GM21619 (cell line): Measurements from ENCODE around the gene PDK3.

ENCODE experiments used
- ATAC-seq: cut with Tn5 transposase; IDR thresholded peaks from one replicate; pipeline ENCODE4 v1.9.1; 2021; ENCODE audit not compliant: unreplicated experiment

PDK3 gene

DNA sequence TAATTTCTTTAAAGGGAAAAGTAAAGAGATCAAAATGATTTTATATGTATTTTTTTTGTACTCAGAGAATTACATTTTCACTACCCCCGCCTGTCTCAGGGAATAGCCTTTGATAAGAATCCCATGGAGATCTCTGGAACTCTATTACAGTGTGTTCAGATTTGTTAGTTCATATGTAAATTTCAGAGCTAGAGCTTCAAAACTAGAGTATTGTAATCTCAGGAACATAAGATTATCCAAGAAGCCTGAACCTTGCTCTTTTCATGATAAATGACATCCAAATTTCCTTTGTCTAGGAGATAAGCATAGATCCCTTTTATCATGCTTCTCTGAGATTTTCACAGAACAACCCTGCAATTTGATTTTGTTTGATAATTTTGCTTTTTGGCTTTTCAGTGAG lies 82.9 kb downstream of the PDK3 start:
- ATAC-seq = no peak

DNA sequence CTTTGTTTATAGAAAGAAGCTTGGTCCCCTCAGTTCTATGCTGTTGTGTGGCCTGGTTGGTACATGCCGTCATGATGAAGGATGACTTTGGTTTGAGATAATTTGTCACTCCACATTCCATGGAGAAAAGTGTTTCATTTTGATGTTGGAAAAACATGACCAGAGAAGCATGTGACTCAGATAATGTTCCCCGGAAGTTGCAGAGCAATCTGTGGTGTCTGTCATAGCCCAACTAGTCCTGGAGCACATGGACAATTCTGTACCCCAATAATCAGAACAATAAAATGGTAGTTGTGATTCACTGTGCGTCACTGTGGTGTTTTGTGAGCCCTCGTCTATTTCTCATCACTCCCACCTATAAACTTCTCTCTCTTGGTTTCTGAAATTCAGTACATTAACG lies 85.1 kb downstream of the PDK3 start:
- no peak for ATAC-seq

DNA sequence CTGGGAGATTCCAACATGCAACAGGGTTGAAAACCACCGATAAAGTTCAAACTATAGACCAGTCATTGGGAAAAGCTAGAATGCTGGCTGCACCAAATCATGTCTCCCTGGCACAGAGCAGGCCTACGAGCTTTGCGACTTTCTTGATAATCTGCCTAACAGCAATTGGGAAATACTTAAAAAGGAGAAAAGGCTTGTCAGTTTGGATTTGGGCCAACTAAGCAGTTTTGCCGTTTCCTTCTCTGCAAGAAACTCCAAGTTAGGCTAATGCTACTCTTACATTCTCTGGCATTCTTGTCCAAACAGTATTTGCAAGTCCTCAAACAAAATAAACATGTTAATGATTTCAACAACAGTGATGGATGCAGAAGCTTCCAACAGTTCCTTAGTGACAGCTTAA lies 87.9 kb downstream of the PDK3 start:
- ATAC-seq = no peak

DNA sequence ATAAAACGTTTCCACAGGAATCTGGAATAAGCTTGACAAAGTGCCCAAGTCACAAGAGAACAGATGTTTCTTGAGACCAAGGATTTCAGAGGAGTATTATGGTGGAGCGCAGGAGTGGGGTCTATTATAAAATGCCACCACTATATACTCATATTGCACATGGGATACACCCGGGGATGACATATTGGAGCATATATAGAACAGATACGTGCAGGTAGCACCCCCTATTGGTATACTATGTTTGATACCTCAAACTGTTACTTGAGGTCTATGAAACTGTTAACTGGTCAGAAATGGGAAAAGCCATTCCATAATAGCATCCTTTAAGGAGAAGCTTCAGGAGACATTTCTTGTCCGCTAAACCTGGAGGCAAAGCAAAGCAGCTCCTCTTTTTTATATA lies 96.0 kb downstream of the PDK3 start:
- ATAC-seq = no peak

DNA sequence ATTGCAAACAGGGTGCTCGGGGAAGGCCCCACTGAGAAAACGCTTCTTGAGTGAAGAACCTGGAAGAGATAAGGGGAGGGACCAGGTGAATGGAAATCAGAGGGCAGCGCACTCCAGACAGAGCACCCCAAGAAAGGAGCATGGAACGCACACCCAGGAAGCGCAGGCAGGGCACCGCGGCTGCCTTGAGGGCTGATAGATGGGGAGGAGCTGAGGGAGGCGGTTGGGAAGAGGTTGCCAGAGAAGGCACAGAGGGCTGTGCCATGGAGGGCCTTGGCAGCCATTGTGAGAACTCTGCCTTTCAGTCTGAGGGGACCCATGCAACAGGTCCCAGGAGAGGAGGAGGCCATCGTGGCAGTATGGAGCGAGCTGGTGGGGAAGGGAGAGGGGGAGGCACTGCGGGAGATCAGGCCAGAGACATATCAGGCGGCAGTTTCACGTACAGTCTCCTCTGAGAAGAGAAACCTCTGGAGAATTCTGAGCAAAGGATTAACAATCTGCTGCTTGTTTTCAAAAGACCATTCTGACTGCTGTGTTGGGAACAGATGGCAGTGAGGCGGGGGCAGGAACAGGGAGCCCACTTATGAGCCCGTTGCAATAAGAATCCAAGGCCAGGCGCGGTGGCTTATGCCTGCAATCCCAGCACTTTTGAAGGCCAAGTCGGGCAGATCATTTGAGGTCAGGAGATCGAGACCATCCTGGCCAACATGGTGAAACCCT lies 98.4 kb downstream of the PDK3 start:
- ATAC-seq = no peak

DNA sequence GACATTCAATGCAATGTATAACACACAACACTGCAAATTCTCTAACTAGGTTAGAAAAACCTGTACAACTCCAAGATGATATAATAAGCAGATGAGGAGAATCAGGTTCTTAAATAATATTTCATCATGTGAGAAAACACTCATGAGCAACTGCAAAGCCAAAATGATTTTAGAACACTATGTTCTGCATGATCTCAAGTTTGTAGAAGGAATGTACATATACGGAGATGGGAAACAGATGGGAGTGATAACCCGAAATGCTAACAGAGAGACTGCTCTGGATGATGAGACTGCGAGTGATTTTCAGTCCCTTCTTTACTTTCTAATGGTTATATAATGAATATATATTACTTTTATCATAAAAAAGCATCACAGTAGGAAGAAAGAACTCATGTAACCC lies 101.2 kb downstream of the PDK3 start:
- no peak for ATAC-seq

DNA sequence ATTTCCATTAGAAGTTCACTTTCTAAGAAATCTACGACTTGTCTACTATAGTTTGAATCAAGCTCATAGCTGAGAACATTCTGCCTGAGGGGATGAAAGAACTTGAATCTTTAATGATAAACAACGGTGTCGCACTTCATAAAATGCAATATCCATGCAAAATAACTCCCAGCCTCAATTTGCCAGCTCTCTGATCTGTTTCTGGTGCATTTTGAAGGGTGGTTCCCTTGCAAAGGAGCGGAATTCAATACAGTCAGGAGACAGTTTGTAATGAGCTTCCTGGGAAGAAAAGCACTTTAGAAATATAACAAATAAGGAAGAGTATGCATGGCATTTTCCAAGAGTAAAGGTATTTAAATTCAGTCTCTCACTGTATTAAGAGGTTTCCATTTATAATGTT lies 102.1 kb downstream of the PDK3 start:
- no peak for ATAC-seq

DNA sequence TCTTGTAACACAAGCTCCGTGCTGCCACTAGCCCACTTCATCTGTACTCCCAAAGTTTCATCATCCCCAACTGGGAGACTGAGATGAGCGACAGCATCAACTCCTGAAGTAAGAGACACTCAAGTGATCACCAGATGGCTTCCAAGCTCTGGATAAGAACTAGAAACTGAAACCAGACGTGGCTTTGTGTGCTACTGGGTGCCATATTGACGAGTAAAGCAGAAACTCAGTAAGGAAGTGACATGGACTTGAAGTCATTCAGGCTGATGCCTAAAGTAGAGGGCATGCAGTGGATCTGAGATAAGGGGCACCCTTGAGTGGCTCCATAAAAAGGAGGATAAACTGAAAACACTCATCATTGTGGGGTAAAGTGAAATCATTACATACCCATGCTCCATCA lies 109.7 kb downstream of the PDK3 start:
- ATAC-seq = no peak

DNA sequence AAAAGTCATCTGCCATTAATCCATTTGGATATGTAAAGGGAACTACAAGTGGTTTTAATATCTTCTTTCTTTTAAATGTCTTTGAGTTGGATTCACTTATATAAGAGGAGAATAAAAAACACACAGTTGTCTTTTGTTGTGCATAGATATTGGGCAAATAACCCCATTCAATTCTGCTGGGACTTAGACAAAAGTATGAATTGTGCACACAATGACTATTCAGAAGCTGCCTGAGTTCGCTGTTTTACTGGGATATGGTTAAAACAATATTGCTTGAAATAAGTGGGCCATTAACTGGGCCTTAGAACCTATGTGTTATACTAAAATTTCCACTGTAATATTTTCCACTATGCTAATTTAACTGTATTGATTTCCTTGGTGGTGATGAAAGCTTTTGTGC lies 110.4 kb downstream of the PDK3 start:
- no peak for ATAC-seq

DNA sequence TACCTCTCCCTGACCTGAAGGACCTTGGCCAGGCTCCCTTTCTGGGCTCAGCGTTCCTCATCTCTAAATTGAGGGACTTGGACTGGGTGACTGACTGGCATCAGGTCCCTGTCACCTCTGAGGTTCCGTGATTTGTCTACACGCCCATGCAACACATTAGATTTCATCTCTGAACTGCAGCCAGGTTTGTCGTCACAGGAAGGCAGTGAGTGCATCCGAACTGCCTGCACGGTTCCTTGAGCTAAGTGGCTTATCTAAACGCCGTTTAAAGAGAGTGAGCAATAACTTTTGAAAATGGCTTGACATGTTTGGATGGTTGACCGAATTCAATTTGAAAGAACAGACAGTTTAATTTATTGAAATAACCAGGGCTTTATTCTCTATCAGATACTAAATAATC lies 112.0 kb downstream of the PDK3 start:
- no peak for ATAC-seq
